Glomerular endothelial cell (primary cell): ENCODE results near the gene UTS2R. TPM values are rescaled to one million over a fixed set of nuclear protein-coding genes. Genes with fewer than 3 reads are reported as not detected.

ENCODE experiments used
- DNase-seq: peaks from one replicate; pipeline ENCODE4 v3.0.0-alpha.2; 2011; ENCODE audit warnings: low read depth, low spot score; ENCODE audit errors: extremely low read depth
- total RNA-seq: library from RNA; depleted of rRNA; stranded (reverse); fragments of >200 nt; gene quantifications from 2 replicates; pipeline ENCODE4 v1.2.3, GENCODE V29; 2015

UTS2R gene
- total RNA-seq, 1 donor from 2014 or later, result not detected

DNA sequence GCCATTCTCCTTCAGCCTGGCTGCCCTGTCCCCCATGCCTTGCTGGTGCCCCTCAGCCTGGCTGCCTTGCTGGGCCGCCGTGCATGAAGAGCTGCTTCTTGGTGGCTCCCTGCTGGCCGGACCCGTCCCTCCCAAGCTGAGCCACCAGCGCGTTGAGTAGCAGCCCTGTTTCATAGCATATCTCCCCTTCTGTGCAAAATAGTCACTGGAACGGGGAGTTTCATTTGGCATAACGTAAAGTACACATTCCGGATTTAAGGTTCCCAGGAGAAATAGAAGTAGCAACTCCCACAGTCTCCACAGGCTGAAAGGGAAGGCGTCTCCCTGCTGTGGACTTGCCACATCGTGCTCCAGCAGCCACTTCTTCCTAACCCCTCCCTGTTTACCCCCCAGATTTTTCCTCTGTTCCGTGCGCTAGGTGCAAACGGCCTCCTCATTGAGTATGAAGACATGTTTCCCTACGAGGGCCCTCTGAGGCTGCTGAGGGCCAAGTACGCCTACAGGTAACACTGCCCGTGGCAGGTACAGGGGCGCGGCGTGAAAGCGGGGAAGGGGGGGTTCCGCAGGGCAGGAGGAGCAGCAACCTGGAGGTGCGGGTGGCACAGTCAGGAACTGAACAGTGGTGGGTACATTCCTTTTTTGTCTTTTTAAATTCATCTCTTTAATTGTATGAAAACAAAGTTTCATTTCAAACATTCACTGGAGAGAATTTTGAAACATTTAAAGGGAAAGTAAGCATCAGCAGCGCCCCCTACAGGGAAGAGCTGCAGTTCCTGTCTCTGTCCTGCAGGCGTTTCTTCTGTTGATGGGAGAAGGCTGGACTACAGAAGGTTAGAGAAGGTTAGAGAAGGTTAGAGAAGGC lies 52.7 kb downstream of the UTS2R start:
- DNase-seq, result no peak

DNA sequence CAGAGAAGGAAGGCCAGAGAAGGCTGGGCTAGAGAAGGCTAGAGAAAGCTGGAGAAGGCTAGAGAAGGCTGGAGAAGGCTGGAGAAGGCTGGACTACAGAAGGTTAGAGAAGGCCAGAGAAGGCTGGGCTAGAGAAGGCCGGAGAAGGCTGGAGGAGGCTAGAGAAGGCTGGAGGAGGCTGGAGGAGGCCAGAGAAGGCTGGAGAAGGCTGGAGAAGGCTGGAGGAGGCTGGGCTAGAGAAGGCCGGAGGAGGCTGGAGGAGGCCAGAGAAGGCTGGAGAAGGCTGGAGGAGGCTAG lies 53.2 kb downstream of the UTS2R start:
- no peak for DNase-seq

Other genes with a start within 250 kb of the UTS2R start
- gene CCDC57, start 158.9 kb upstream of the UTS2R start, total RNA-seq, result 10.2 and 23.8 TPM in 2 replicates
- 151 and 170 TPM in 2 replicates for gene SLC16A3, start 142.7 kb upstream of the UTS2R start, total RNA-seq
- gene CSNK1D, start 98.1 kb upstream of the UTS2R start, total RNA-seq, result 84.6 and 88.0 TPM in 2 replicates
- not detected in 2 replicates for gene CD7, start 54.2 kb upstream of the UTS2R start, total RNA-seq
- 1.1 and 2.7 TPM in 2 replicates for gene SECTM1, start 38.0 kb upstream of the UTS2R start, total RNA-seq
- gene TEX19, start 12.5 kb upstream of the UTS2R start, total RNA-seq, result not detected in 2 replicates
- gene HEXD, start 46.6 kb downstream of the UTS2R start, total RNA-seq, result 18.8 and 31.1 TPM in 2 replicates
- 25.1 and 27.9 TPM in 2 replicates for gene OGFOD3, start 46.8 kb downstream of the UTS2R start, total RNA-seq
- gene CYBC1, start 79.0 kb downstream of the UTS2R start, total RNA-seq, result 56.0 and 76.7 TPM in 2 replicates
- 94.6 and 104 TPM in 2 replicates for gene NARF, start 87.0 kb downstream of the UTS2R start, total RNA-seq
- 55.0 and 56.8 TPM in 2 replicates for gene FOXK2, start 148.0 kb downstream of the UTS2R start, total RNA-seq